Adrenal gland (tissue), 12 donors: ENCODE measurements around the gene NCDN. TPM values are rescaled to one million over a fixed set of nuclear protein-coding genes. Genes with fewer than 3 reads are reported as not detected.

Experiments used
- DNase-seq, 7 donors: peaks; one replicate each; pipeline ENCODE4 v3.0.0-alpha.2; 2019 to 2020
- H3K27ac ChIP-seq, 5 donors: fragments of 200-600 bp; sonication (generic) in 4 of 5; 1 replicate in 3 of 5; 2 replicates in 2 of 5; pipeline versions ENCODE4 v1.5.1 to v1.8.0; 2016 to 2020; ENCODE audit warnings: mild to moderate bottlenecking in 1 of 5
- H3K27me3 ChIP-seq: fragments of 200-600 bp; 2 replicates; pipeline ENCODE4 v1.8.0; 2021
- H3K36me3 ChIP-seq, 2 donors: fragments of 200-600 bp; replicated peaks in 1 of 2; 1 replicate in 1 of 2; 2 replicates in 1 of 2; pipeline versions ENCODE4 v1.5.1 to v1.8.0; 2018 to 2022
- H3K4me1 ChIP-seq, 2 donors: fragments of 200-600 bp; replicated peaks in 1 of 2; 1 replicate in 1 of 2; 2 replicates in 1 of 2; pipeline versions ENCODE4 v1.5.1 to v1.8.0; 2018 to 2021
- H3K4me3 ChIP-seq, 4 donors: fragments of 200-600 bp; sonication (generic) in 3 of 4; one replicate each; pipeline ENCODE4 v1.5.1; 2016 to 2018
- H3K9me3 ChIP-seq, 3 donors: fragments of 200-600 bp; sonication (generic) in 1 of 3; replicated peaks in 1 of 3; 1 replicate in 2 of 3; 2 replicates in 1 of 3; pipeline versions ENCODE4 v1.5.1 to v1.8.0; 2016 to 2021
- CTCF ChIP-seq, 6 experiments: fragments of 450-650 bp in 4 of 6; fragments of 200-600 bp in 2 of 6; sonication (generic) in 1 of 6; IDR thresholded peaks; 1 replicate in 5 of 6; 2 replicates in 1 of 6; pipeline versions ENCODE4 v1.5.1 to v1.8.0; 2016 to 2021; ENCODE audit warnings: antibody characterized with exemption in 6 of 6, mild to moderate bottlenecking in 2 of 6, moderate library complexity in 1 of 6
- POLR2A ChIP-seq, 2 donors: fragments of 450-650 bp; IDR thresholded peaks; one replicate each; pipeline ENCODE4 v1.6.1; 2017; ENCODE audit warnings: antibody characterized with exemption in 2 of 2, mild to moderate bottlenecking in 2 of 2, moderate library complexity in 1 of 2
- WGBS, 4 donors: extraction: QIAGEN DNeasy Blood & Tissue Kit in 2 of 4; methylation state at CpG; one replicate each; pipeline versions ENCODE4 v1.1.5 to v1.1.7; 2013 to 2017; 5-methylcytosine and 5-hydroxymethylcytosine counted together
- intact Hi-C, 2 donors: fragments of 100-400 bp; cut with DNase I; formaldehyde crosslinking; loops; one replicate each; pipeline versions ENCODE4 v1.14.1 to v1.15.0; 2022 to 2023
- polyA plus RNA-seq, 3 donors: library from polyadenylated mRNA; stranded (reverse); fragments of 200-250 nt in 2 of 3; fragments of 350-450 nt in 1 of 3; fragmentation: Illumina TruSeq in 1 of 3; extraction: RNeasy Lipid Tissue Mini Kit (QIAGEN cat#74804) in 1 of 3; gene quantifications; one replicate each; pipeline ENCODE4 v1.2.3, GENCODE V29; 2013 to 2014
- total RNA-seq, 9 donors: library from RNA; depleted of rRNA in 4 of 9; stranded (reverse); fragments of >200 nt in 4 of 9; fragments of 120-200 nt in 1 of 9; fragmentation: NEBNext Ultra II Directional in 1 of 9; extraction: Animal tissue kit (Norgen Biotek cat#: 25700) in 1 of 9; gene quantifications; one replicate each; pipeline versions ENCODE4 v1.1.0 to v1.2.4, GENCODE V29; 2013 to 2023
- donor health status: healthy with polysubstance abuse.
- donor health status: Bipolar disorder and iron deficiency.
- donor health status: DM: yes; HTN: yes; CAD: no.
- donor health status: DM: no; HTN: no; CAD: no.
- donor health status: DM: no; HTN: no; CAD: no.
- donor health status: DM: yes; HTN: yes; CAD: no.

Gene NCDN
- total and polyA plus RNA-seq, 12 donors, result 12.0 to 49.3 (median 38.7) TPM

DNA sequence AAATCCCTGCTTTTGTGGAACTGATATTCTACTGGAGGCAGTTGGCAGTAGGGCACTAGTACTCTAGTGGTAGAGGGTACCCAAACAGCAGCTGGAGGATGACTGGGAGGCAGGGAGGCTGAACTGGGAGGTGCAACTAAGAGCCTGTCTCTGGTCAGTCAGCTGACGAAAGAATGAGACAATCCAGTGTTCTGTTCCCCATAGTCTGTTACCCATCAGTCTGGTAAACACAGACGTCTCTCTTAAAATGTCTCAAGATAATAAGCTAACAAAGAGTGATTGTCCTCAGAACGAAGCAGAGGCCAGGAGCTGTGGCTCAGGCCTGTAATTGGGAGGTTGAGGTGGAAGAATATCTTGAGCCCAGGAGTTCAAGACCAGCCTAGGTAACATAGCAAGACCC, 45.9 kb downstream of the NCDN start:
- H3K36me3 ChIP-seq, result peaks cover 0 to 54% of the 10 kb centered on the region in 2 donors
- no peaks in the 10 kb centered on the region for H3K27me3 ChIP-seq
- WGBS, 4 donors, result 79 to 87% (median 80%) methylated on average over 3 of the region's 3 CpGs
- DNase-seq, result peak in 1 of 7 donors; percentile 5
- no peaks in the 10 kb centered on the region for H3K9me3 ChIP-seq
- no peaks in the 10 kb centered on the region for H3K4me1 ChIP-seq
- intact Hi-C loops, result no loop called here
- H3K27ac ChIP-seq, result no peak overlapping the region
- TF ChIP-seq CTCF (IDR thresholded peaks at IDR 0.05) (no peak), POLR2A (IDR thresholded peaks at IDR 0.05) (no peak)
- no peak overlapping the region for H3K4me3 ChIP-seq

DNA sequence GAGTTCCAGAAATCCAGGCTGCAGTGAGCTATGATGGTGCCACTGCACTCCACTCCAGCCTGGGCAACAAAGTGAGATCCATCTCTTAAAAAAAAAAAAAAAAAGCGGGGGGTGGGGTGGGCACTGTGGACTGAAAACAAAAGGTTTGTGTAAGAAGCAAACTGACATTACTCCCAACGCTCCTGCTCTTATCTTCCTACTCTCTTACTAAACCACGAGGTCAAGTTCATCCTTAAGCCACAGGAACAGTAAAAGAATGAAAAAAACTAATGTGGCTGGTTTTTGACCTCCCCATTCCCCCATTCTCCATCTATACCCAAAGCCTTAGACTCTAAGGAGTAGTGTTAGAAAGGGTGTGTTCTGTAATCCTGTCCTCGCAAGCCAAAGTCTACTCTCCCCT, 46.3 kb downstream of the NCDN start:
- Histone ChIP-seq H3K4me3 (no peak overlapping the region), H3K27me3 (no peaks in the 10 kb centered on the region), H3K4me1 (no peaks in the 10 kb centered on the region), H3K36me3 (peaks cover 0 to 58% of the 10 kb centered on the region in 2 donors), H3K9me3 (no peaks in the 10 kb centered on the region), H3K27ac (no peak overlapping the region)
- no peak for TF ChIP-seq CTCF (IDR thresholded peaks at IDR 0.05)
- no peak for TF ChIP-seq POLR2A (IDR thresholded peaks at IDR 0.05)
- DNase-seq, result no peak
- WGBS, 4 donors, result 74 to 87% (median 78%) methylated on average over 4 of the region's 4 CpGs
- intact Hi-C loops, result no loop called here

DNA sequence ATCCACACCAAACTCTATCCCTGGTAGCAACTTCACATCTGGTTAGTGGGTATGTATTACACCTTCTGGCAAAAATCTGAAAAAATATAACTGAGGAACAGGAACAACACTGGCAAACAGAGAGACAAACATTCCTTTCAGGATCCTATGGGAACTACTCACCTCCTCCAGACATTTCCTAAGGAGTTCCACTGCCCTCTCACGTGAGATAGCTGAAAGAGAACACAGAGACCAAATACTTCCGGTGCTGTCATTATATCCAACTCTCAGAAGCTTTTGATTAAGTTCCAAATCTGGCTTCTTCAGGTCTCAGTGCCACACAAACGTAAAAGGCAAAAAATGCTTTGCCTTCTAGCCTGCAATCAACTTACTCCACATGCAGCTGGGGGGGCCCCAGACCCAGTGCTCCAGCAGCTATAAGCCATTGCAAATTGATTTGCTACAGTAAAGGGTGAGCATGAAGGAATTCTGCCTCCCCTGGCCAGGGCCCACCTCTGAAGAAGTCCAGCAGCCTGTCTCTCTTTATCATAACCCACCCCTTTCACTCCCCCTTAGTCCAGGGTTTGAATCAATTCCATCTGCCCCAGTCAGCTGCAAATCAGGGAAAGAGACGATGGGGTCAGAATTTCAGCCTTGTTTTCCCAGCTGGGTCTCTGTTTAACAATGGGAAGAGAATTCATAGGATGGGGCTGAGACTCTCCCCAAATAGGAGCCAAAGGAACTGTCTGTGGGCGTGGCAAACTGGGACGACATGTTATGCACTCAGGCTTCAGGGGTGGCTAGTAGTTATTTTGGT, 47.7 kb downstream of the NCDN start:
- H3K4me1 ChIP-seq, result no peaks in the 10 kb centered on the region
- DNase-seq, result peak in 1 of 7 donors; percentile 5
- no peaks in the 10 kb centered on the region for H3K27me3 ChIP-seq
- peaks cover 0 to 68% of the 10 kb centered on the region in 2 donors for H3K36me3 ChIP-seq
- H3K9me3 ChIP-seq, result no peaks in the 10 kb centered on the region
- intact Hi-C loops, result no loop called here
- H3K27ac ChIP-seq, result no peak overlapping the region
- no peak overlapping the region for H3K4me3 ChIP-seq
- no peak for TF ChIP-seq CTCF (IDR thresholded peaks at IDR 0.05)
- no peak for TF ChIP-seq POLR2A (IDR thresholded peaks at IDR 0.05)
- 86 to 89% (median 87%) methylated on average over 6 of the region's 6 CpGs for WGBS, 4 donors

- DNase-seq, result no peak
- no peak overlapping the region for H3K4me3 ChIP-seq
- no peak overlapping the region for H3K27ac ChIP-seq
- intact Hi-C loops, result no loop called here
- no peak for TF ChIP-seq POLR2A (IDR thresholded peaks at IDR 0.05)
- WGBS, 4 donors, result 80 to 90% (median 87%) methylated on average over 4 of the region's 4 CpGs
- H3K9me3 ChIP-seq, result no peaks in the 10 kb centered on the region
- no peaks in the 10 kb centered on the region for H3K27me3 ChIP-seq
- peaks cover 0 to 68% of the 10 kb centered on the region in 2 donors for H3K36me3 ChIP-seq
- H3K4me1 ChIP-seq, result no peaks in the 10 kb centered on the region
Observed at GRCh38 chr1:35605867-35606182, 48.2 kb downstream of the NCDN start.

- 92 to 98% (median 97%) methylated on average over 7 of the region's 7 CpGs for WGBS, 4 donors
- no peak for DNase-seq
Observed at GRCh38 chr1:35611655-35612054, 54.1 kb downstream of the NCDN start.

More at GRCh38 chr1:35611655-35612054, 54.1 kb downstream of the NCDN start:
- Histone ChIP-seq H3K9me3 (no peaks in the 10 kb centered on the region), H3K4me1 (no peaks in the 10 kb centered on the region), H3K27me3 (no peaks in the 10 kb centered on the region), H3K27ac (no peak overlapping the region), H3K4me3 (no peak overlapping the region), H3K36me3 (peaks cover 0 to 28% of the 10 kb centered on the region in 2 donors)
- intact Hi-C loops, result no loop called here
- TF ChIP-seq CTCF (IDR thresholded peaks at IDR 0.05) (no peak), POLR2A (IDR thresholded peaks at IDR 0.05) (no peak)
